Lower leg skin (tissue), 4 donors: Measurements from ENCODE around the gene EYA2. TPM values are rescaled to one million over a fixed set of nuclear protein-coding genes. Genes with fewer than 3 reads are reported as not detected.
"Not testable (repeated sequence)": the region's sequence is repeated elsewhere in the genome, so short reads cannot be mapped to it uniquely, and the experiment has no call there.

Experiments used
- DNase-seq, 2 donors: peaks; one replicate each; pipeline ENCODE4 v3.0.0-alpha.2; 2019; ENCODE audit warnings: low spot score in 2 of 2
- H3K4me3 ChIP-seq: fragments of 200-600 bp; sonication (generic); 2 replicates; pipeline ENCODE4 v1.5.1; 2017; ENCODE audit warnings: mild to moderate bottlenecking, low read depth; ENCODE audit not compliant: poor library complexity, severe bottlenecking
- POLR2A ChIP-seq, 2 donors: fragments of 450-650 bp; IDR thresholded peaks; one replicate each; pipeline ENCODE4 v1.6.1; 2016 to 2017; ENCODE audit warnings: antibody characterized with exemption in 2 of 2, mild to moderate bottlenecking in 1 of 2, moderate library complexity in 1 of 2
- WGBS, 2 donors: methylation state at CpG; one replicate each; pipeline ENCODE4 v1.1.5; 2018; 5-methylcytosine and 5-hydroxymethylcytosine counted together
- intact Hi-C: fragments of 100-400 bp; cut with DNase I; formaldehyde crosslinking; loops from one replicate; pipeline ENCODE4 v1.15.0; 2023; ENCODE audit warnings: low total_unique reads
- total RNA-seq, 4 donors: library from RNA; depleted of rRNA; stranded (reverse); fragments of >200 nt; gene quantifications; one replicate each; pipeline ENCODE4 v1.1.0, GENCODE V29; 2016
- TF ChIP-seq, protein P1 (sequence below), 3 donors: fragments of 450-650 bp; IDR thresholded peaks; one replicate each; pipeline ENCODE4 v1.5.1; 2016; ENCODE audit warnings: antibody characterized with exemption in 3 of 3, mild to moderate bottlenecking in 3 of 3, moderate library complexity in 2 of 3

Gene EYA2
- total RNA-seq, 4 donors from 2014 or later = 0.63 to 6.1 (median 3.3) TPM

DNA sequence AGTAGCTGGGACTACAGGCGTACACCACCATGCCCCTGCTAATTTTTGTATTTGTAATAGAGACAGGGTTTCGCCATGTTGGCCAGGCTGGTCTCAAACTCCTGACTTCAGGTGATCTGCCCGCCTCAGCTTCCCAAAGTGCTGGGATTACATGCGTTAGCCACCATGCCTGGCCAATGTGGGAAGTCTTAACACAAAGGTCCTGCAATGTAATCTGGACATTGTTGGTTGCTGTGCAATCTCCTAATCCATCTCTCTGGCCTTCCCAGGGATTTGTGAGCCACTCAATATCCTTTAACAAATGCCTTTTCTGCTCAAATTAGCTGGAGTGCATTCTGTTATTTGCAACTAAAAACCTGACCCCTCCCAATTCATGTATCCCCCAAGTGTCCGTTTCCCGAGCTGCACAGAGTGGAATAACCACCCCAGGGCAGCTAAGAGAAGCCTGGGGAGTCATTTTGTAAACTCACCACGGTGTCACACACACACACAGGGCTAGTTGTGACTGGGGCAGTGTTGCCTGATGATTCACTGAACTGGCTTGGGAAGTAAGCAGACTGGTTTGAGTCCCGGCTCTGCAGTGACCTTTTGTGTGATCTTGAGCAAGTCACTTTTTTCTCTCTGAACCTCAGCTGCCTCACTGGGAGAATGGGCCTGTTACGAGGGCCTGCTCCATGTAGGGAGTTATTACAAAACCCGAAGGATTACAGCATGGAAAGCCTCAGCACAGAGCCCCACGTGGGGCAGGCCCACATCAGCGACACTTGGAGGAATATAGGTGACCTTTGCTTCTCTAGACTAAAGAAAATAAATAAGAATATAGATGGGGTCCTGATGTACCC, 309.6 kb downstream of the EYA2 start:
- intact Hi-C loops = loop anchor here (10.0 kb wide), 1 partner anchor 181 kb away; no protein-coding TSS in a partner anchor
- 78 to 81% methylated on average over 12 of the region's 12 CpGs for WGBS, 2 donors
- TF ChIP-seq, protein P1, sequence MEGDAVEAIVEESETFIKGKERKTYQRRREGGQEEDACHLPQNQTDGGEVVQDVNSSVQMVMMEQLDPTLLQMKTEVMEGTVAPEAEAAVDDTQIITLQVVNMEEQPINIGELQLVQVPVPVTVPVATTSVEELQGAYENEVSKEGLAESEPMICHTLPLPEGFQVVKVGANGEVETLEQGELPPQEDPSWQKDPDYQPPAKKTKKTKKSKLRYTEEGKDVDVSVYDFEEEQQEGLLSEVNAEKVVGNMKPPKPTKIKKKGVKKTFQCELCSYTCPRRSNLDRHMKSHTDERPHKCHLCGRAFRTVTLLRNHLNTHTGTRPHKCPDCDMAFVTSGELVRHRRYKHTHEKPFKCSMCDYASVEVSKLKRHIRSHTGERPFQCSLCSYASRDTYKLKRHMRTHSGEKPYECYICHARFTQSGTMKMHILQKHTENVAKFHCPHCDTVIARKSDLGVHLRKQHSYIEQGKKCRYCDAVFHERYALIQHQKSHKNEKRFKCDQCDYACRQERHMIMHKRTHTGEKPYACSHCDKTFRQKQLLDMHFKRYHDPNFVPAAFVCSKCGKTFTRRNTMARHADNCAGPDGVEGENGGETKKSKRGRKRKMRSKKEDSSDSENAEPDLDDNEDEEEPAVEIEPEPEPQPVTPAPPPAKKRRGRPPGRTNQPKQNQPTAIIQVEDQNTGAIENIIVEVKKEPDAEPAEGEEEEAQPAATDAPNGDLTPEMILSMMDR (IDR thresholded peaks at IDR 0.05) = no peak
- TF ChIP-seq POLR2A (IDR thresholded peaks at IDR 0.05) = no peak
- no peak for DNase-seq
- H3K4me3 ChIP-seq = no peak overlapping the region

DNA sequence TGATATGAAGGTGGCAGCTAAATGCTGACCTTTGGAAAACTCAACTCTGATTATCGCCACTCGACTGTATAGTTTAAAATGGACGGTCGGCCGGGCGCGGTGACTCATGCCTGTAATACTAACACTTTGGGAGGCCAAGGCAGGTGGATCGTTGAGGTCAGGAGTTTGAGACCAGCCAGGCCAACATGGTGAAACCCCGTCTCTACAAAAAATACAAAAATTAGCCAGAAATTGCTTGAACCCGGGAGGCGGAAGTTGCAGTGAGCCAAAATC, 310.1 kb downstream of the EYA2 start:
- WGBS, 2 donors = 95 to 97% methylated on average over 11 of the region's 11 CpGs
- not testable (repeated sequence) for DNase-seq, H3K4me3 ChIP-seq
- intact Hi-C loops = loop anchor here (10.0 kb wide), 1 partner anchor 180 kb away; no protein-coding TSS in a partner anchor

DNA sequence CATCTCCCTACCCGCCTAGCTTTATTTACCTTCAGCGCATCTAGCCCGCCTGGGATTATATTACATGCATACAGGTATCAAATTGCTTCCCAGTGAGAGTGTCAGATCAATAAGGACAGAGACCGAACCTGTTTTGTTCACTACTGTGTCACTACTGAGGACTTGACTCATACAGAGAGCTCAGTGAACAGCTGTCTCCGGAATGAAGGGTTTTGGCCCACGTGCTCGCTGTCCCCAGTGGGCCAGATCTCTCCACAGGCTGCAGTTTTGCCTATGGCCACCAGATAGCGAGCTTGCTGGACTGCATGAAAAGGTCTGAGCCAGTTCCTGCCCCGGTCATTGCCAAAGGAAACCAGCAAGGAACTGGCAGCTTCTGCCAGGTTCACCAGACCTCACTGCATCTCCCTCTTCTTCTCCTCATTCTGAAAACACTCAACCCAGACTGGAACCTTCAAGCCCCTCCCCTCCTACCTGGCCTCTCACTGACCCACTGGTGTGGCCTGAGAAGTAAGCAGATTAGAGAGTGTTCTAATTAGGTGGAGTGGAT, 311.0 kb downstream of the EYA2 start:
- TF ChIP-seq POLR2A (IDR thresholded peaks at IDR 0.05) = no peak
- TF ChIP-seq, protein P1 (IDR thresholded peaks at IDR 0.05) = no peak
- 63 to 68% methylated on average over 9 of the region's 9 CpGs for WGBS, 2 donors
- DNase-seq = no peak
- no peak overlapping the region for H3K4me3 ChIP-seq
- intact Hi-C loops = loop anchor here (10.0 kb wide), 1 partner anchor 179 kb away; no protein-coding TSS in a partner anchor

DNA sequence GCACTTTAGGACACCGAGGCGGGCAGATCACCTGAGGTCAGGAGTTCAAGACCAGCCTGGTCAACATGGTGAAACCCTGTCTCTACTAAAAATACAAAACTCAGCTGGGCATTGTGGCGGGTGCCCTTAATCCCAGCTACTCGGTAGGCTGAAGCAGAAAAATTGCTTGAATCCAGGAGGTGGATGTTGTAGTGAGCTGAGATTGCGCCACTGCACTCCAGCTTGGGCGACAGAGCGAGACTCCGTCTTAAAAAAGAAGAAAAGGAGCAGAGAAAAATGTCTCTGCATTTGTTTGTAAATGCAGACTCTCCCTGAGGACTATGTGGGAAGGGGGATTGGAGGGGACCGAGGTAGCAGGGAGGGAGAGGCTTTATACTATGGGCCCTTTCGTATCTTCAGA, 311.9 kb downstream of the EYA2 start:
- not testable (repeated sequence) for H3K4me3 ChIP-seq, DNase-seq
- intact Hi-C loops = loop anchor here (10.0 kb wide), 1 partner anchor 178 kb away; no protein-coding TSS in a partner anchor
- 91 to 92% methylated on average over 10 of the region's 10 CpGs for WGBS, 2 donors

DNA sequence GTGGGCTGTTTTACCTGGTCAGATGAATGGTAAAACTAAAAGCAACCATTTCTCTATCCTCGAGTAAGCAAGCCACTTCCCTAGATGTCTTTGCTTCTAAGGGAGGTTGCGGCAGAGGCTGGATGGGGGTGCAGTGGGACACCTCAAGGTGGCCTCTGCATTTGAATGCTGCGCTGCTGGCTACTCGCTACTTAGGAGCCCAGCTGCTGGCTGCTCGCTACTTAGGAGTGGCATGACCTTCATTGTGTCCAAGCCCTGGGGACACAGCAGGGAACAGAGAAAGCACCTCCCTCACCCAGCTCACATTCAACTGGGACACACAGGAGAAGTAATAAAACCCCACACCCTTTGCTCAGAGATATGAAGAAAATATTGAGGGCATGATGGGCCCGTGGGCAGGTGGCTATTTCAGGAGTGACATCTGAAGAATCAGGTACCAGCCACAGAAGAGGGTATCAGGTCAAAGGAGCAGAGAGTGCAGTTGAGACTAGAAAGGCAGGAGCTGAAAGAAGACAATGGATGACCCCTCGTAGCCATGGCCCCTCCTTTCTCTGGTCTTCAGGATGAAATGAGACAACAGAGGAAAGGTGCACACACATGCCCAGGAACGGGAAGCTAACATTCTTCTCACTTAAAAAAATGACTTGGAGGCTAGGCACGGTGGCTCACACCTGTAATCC, 312.5 kb downstream of the EYA2 start:
- no peak for TF ChIP-seq POLR2A (IDR thresholded peaks at IDR 0.05)
- TF ChIP-seq, protein P1 (IDR thresholded peaks at IDR 0.05) = no peak
- no peak overlapping the region for H3K4me3 ChIP-seq
- WGBS, 2 donors = 78 to 87% methylated on average over 9 of the region's 9 CpGs
- DNase-seq = no peak
- intact Hi-C loops = loop anchor here (10.0 kb wide), 1 partner anchor 178 kb away; no protein-coding TSS in a partner anchor

DNA sequence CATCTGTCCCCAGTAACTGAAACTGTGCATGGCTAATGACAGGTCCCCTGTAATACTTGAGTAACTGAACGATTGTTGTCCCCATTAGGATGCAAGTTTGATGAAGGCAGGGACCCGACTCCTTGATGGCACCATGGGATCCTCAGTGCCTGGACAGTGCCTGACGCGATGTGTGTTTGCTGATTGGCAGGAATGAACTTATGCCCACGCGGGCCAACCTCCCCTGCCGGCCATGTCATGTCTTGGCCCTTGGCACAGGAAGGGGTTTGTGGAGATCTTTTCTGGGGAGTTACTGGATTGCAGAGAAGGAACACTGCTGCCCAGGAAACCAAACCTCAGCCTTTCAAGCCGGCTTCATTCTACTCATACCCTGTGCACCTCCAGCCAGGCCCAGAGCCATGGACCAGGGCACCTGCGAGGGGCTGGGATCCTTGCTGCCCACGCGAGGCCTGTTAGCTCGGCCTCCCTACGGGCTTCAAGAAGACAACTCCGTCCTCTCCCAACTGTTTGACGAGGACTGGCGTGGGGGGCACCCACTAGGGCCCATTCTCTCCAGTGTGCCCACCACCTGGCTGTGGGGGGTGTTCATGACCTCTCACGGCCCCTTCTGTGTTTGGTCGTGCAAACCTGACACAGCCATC, 314.0 kb downstream of the EYA2 start:
- no peak for DNase-seq
- intact Hi-C loops = loop anchor here (10.0 kb wide), 1 partner anchor 176 kb away; no protein-coding TSS in a partner anchor
- H3K4me3 ChIP-seq = no peak overlapping the region
- WGBS, 2 donors = 91 to 93% methylated on average over 18 of the region's 18 CpGs
- TF ChIP-seq, protein P1 (IDR thresholded peaks at IDR 0.05) = no peak
- TF ChIP-seq POLR2A (IDR thresholded peaks at IDR 0.05) = no peak
